HepG2 (cell line): ENCODE data around the gene PARK7. TPM values are rescaled to one million over a fixed set of nuclear protein-coding genes. Genes with fewer than 3 reads are reported as not detected.

Experiments used
- AFF4 ChIP-seq: sonication (generic); formaldehyde crosslinking; IDR thresholded peaks from 2 replicates; pipeline ENCODE4 v1.4.0; 2020; ENCODE audit warnings: missing genetic modification reagents
- FOXA3 ChIP-seq: IDR thresholded peaks from 2 replicates; pipeline ENCODE4 v1.6.1; 2016; ENCODE audit warnings: missing genetic modification reagents, missing compliant biosample characterization
- FOXJ3 ChIP-seq: sonication (generic); formaldehyde crosslinking; IDR thresholded peaks from 2 replicates; pipeline ENCODE4 v1.4.0; 2020; ENCODE audit warnings: missing genetic modification reagents, mild to moderate bottlenecking, borderline replicate concordance
- GATAD1 ChIP-seq: IDR thresholded peaks from 2 replicates; pipeline ENCODE4 v1.6.1; 2016; ENCODE audit warnings: missing genetic modification reagents, missing compliant biosample characterization
- GLI4 ChIP-seq: sonication (generic); formaldehyde crosslinking; IDR thresholded peaks from 2 replicates; pipeline ENCODE4 v1.5.1; 2020; ENCODE audit warnings: missing genetic modification reagents, mild to moderate bottlenecking, moderate library complexity, borderline replicate concordance
- HMGXB3 ChIP-seq: sonication (generic); formaldehyde crosslinking; IDR thresholded peaks from 2 replicates; pipeline ENCODE4 v1.4.0; 2020; ENCODE audit warnings: missing genetic modification reagents, borderline replicate concordance
- KLF6 ChIP-seq: IDR thresholded peaks from 2 replicates; pipeline ENCODE4 v1.8.0; 2016; ENCODE audit warnings: missing biosample characterization, missing genetic modification reagents
- NKX3-1 ChIP-seq: sonication (generic); formaldehyde crosslinking; IDR thresholded peaks from 2 replicates; pipeline ENCODE4 v1.5.0; 2020; ENCODE audit warnings: missing genetic modification reagents
- SRSF9 ChIP-seq: fragments of 200-400 bp; formaldehyde crosslinking; IDR thresholded peaks from 2 replicates; pipeline ENCODE4 v1.6.1; 2018; ENCODE audit warnings: borderline replicate concordance, mild to moderate bottlenecking, low read depth, low read length; ENCODE audit not compliant: insufficient read depth, poor library complexity, severe bottlenecking
- WIZ ChIP-seq: sonication (generic); formaldehyde crosslinking; IDR thresholded peaks from 2 replicates; pipeline ENCODE4 v1.5.1; 2020; ENCODE audit warnings: mild to moderate bottlenecking, missing genetic modification reagents
- ZKSCAN1 ChIP-seq: fragments of 150-350 bp; IDR thresholded peaks from 2 replicates; pipeline ENCODE4 v1.6.1; 2014; ENCODE audit warnings: low read length
- ZNF24 ChIP-seq: fragments of 450-650 bp; IDR thresholded peaks from 2 replicates; pipeline ENCODE4 v1.6.1; 2017; ENCODE audit warnings: antibody characterized with exemption, mild to moderate bottlenecking
- ZNF687 ChIP-seq: sonication (generic); formaldehyde crosslinking; IDR thresholded peaks from 2 replicates; pipeline ENCODE4 v1.5.1; 2020; ENCODE audit warnings: mild to moderate bottlenecking, missing genetic modification reagents, moderate library complexity
- ZNF747 ChIP-seq: sonication (generic); formaldehyde crosslinking; IDR thresholded peaks from 2 replicates; pipeline ENCODE4 v1.8.1; 2023; ENCODE audit warnings: missing genetic modification reagents, mild to moderate bottlenecking, borderline replicate concordance
- ZNF784 ChIP-seq: sonication (generic); formaldehyde crosslinking; IDR thresholded peaks from 2 replicates; pipeline ENCODE4 v1.5.1; 2020; ENCODE audit warnings: missing genetic modification reagents, mild to moderate bottlenecking, borderline replicate concordance
- ZNF816 ChIP-seq: sonication (generic); formaldehyde crosslinking; IDR thresholded peaks from 2 replicates; pipeline ENCODE4 v1.8.0; 2022; ENCODE audit warnings: missing genetic modification reagents, mild to moderate bottlenecking, borderline replicate concordance
- polyA plus RNA-seq, 8 experiments: library from polyadenylated mRNA; depleted of rRNA in 3 of 8; stranded (reverse) in 7 of 8; unstranded in 1 of 8; fragments of >200 nt; fragmentation: Illumina TruSeq in 4 of 8; extraction: Trizol in 4 of 8; gene quantifications; 2 replicates each; pipeline versions ENCODE4 v1.2.1 to v1.2.3, GENCODE V29; 2011 to 2016; ENCODE audit warnings: low read depth in 4 of 8, missing spikeins in 1 of 8, mixed read lengths in 1 of 8; ENCODE audit not compliant: insufficient read depth in 1 of 8
- total RNA-seq, 5 experiments: library from RNA; depleted of rRNA; stranded (reverse); fragments of >200 nt; fragmentation: Illumina TruSeq; extraction: Trizol; gene quantifications; 2 replicates each; pipeline ENCODE4 v1.2.3, GENCODE V29; 2016; ENCODE audit warnings: low read depth in 1 of 5

Gene PARK7
- total and polyA plus RNA-seq, 2 of the 13 experiments (the other 11 are each of a cell fraction or from before 2014, with no cell fraction given) = 212 to 296 TPM

GRCh38 chr1:8010080-8010664, 48.7 kb downstream of the PARK7 start (continued):
- TF ChIP-seq ZNF687 (CRISPR knock-in tag) (peak; percentile 50), FOXJ3 (no peak), GATAD1 (CRISPR knock-in tag) (no peak), SRSF9 (no peak), ZNF747 (CRISPR knock-in tag) (no peak), ZNF24 (no peak), HMGXB3 (CRISPR knock-in tag) (peak; percentile 66; the same call in 1 of the 2 replicates), ZNF784 (no peak), ZKSCAN1 (no peak), KLF6 (CRISPR knock-in tag) (0 out of 2 replicates have a peak, but pooled peaks have one; percentile 23), AFF4 (CRISPR knock-in tag) (peak; percentile 81; the same call in 1 of the 2 replicates), WIZ (CRISPR knock-in tag) (no peak), GLI4 (CRISPR knock-in tag) (no peak), ZNF816 (no peak), FOXA3 (peak; percentile 5; the same call in 1 of the 2 replicates), NKX3-1 (CRISPR knock-in tag) (no peak)
